Activated naive CD4-positive, alpha-beta T cell treated with Interleukin-2 at 50 U/mL for 16 hours (primary cell): Measurements from ENCODE around the gene SUGCT.

ENCODE experiments used
- DNase-seq: peaks from one replicate; pipeline ENCODE4 v3.0.0-alpha.2; 2020

The SUGCT gene

DNA sequence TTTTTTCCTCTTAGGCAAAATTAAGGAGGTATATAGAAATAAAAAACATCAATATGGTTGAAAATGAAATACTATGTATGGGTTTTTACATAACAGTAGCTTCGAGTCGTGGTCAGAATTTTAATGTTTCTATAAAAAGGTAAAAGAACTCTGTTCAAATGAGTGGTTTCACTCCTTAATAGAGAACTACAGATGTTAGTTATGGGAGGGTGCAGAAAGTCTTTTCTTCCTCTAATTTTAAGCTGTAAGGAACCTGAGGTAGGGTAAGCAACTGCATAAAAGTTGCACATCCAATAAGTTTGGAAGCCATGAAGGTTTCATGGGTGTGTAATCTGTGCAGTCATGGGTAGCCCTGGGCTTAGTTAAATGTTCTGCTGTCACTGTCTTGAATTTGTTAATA, 141.3 kb downstream of the SUGCT start:
- no peak for DNase-seq

DNA sequence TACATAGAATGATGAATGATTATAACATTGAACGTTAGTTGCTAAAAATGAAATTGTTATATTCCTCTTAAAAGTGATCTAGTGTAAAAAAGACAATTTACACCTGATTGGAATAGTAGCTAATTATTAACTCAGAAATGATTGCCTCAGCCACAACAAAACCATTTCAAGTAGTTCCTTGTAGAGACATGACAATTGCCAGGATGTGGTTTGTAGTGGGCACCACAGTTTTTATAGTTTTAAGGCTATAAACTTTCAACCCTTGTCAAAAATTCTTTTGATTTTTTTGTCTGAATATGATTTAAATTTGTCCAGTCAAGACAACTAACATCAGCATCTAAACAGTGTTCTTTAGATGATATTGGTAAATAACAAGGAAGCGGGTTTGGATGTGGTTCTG, 145.2 kb downstream of the SUGCT start:
- DNase-seq: no peak

- DNase-seq: no peak
Measured at GRCh38 chr7:40282858-40283257, 148.1 kb downstream of the SUGCT start.

- DNase-seq: no peak
Measured at GRCh38 chr7:40283391-40283790, 148.6 kb downstream of the SUGCT start.

GRCh38 chr7:40288827-40289226, 154.0 kb downstream of the SUGCT start:
- DNase-seq: no peak

DNA sequence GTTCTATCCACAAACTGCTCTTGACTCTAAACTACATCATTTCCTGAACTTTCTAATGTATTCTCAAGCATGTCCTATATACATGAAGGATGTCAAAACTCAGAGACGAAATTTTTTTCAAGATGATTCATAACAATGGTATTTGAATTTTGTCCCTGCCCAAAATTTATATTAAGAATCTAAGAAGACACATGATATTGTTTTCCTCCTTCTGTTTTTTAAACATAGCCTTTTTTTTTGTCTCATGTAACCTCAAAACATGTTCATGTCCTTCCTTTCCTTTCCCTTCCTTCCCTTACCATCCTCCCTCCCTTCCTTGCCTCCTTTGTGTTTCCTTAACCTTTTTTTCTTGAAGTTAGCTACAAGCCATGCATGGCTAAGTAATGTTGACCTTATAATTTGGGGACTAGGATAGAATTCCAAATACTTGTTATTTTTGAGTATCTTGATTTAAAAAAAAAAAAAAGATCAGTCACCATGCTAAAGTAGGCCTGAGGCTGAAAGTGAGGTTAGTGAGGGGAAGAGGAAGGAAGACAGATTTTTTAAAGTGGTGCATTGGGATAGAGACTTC, 163.0 kb downstream of the SUGCT start:
- DNase-seq: no peak

DNA sequence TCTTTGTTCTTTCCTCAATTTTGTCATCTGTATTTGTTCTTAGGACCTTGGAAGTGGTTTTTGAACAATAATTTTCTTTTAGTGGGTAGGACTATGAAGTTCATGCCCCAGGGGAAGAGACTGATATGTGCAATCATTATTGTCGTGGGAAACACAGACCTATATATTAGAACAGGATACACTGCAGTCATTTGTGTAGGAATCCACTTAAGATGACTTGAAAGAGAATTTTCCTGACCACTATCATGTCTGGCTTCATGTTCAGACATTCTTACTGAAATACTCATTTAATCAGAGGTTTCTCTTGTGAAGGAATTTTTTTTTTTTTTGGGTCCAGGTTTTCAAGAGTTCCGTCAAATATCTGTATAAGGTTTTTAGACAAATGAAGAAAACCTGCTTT, 163.6 kb downstream of the SUGCT start:
- no peak for DNase-seq

DNA sequence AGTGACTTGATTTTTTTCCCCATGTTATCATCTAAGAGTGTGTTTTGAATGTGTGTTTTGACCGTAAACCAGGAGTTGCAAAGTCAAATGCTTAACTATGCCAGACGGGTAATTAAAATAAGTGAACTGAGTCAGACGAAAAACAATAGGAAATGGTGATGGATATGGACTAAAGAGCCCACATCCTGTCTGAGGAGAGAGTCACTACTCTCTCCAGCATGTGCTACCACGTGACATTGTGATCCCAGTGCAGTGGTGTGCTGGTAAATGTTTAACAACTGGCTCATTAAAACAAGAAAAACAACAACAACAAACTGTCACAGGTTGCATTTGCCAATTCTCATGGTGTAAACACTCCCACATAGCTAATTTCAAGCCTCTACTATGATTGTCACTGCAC, 164.3 kb downstream of the SUGCT start:
- DNase-seq: no peak

- DNase-seq: no peak
Measured at GRCh38 chr7:40300146-40300670, 165.4 kb downstream of the SUGCT start.

- no peak for DNase-seq
Measured at GRCh38 chr7:40301486-40302068, 166.8 kb downstream of the SUGCT start.

DNA sequence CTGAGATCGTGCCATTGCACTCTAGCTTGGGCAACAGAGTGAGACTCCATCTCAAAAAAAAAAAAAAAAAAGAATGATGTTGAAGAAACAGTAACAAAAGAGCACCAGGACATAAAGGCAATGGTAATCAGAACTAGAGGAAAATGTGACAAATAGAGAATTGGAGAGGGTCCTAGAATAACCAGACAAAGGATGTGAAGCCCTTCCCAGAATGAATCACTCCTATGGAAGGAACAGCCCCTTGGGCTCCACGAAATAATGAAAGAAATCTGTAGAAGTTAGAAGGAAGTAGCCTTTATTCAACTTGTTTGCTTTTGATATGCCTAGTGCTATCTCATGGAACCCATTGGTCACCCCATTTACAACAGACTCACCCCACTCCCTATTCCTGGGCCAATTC, 169.2 kb downstream of the SUGCT start:
- DNase-seq: no peak

DNA sequence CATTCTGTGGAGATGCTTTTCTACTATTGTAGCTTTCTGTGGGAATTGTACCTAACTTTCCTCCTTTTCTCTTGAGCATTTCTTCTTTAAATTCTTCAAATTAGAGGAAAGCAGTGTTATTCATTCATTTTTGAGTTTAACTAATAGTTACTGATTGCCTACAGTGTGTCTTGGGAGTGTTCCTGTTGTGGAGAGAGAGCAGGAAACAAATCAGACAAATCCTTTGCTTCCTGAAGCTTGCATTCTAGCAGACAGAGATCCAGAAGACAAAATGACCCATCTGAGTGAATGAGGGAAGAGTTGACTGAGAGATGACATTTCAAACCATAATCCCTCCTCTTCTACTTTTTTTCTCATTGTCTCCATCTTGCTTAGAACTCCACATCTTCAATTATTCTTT, 170.4 kb downstream of the SUGCT start:
- DNase-seq: no peak

- DNase-seq: no peak
Measured at GRCh38 chr7:40306025-40306424, 171.2 kb downstream of the SUGCT start.

DNA sequence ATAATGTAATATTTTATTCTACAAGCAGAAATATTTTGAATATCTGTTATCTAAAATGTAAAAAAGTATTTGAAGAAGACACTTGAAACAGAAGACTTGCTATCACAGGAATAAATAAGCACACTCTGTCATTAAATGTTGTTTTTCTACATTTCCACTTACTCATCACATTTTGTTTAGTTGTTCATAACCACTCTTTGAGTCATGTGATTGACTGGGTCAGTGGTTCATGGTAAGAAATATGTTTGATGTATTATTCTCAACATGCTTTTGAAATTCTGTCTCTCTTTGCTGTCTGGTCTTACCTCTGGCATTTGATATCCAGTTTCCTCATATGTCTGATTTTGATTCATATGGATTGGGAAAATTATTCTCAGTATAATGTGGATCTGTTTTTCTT, 171.8 kb downstream of the SUGCT start:
- DNase-seq: no peak

GRCh38 chr7:40310258-40310657, 175.5 kb downstream of the SUGCT start:
- no peak for DNase-seq

- no peak for DNase-seq
Measured at GRCh38 chr7:40311307-40311706, 176.5 kb downstream of the SUGCT start.

DNA sequence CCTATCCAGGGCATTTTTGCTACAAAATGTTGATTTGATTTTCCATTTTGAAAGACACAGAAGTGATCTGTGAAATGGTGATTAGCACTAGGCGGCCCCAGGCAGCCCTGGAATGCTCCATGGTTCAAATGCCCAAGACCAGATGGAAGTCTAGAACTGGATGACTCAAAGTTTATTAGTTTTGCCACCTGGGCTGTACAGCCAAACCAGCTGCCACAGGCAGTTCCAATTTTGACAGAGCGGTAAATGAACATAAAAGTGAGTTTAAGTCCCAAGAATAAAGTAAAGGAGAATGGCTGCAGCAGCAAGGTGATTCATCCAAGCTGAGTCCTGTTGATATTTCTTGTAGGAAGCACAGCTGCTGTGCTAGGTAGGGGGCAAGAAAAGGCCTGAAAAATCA, 180.5 kb downstream of the SUGCT start:
- DNase-seq: no peak

DNA sequence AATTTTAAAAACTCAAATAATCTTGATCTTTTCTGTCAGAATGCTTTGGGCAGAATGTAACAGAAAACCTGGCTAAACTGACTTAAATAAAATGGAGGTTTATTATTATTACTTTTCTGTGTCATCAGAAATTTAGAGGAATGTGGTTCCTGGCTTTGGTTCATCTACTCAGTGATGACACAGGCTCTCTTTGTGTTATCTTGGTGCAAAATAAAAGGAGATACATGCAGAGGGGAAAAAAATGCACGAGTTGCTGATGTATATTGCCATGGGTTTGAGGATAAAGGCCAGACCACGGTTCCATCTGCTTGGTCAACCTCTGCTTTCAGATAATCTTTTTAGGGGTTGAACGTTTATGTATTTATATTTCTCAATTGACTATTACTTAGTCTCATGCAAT, 181.4 kb downstream of the SUGCT start:
- no peak for DNase-seq

DNA sequence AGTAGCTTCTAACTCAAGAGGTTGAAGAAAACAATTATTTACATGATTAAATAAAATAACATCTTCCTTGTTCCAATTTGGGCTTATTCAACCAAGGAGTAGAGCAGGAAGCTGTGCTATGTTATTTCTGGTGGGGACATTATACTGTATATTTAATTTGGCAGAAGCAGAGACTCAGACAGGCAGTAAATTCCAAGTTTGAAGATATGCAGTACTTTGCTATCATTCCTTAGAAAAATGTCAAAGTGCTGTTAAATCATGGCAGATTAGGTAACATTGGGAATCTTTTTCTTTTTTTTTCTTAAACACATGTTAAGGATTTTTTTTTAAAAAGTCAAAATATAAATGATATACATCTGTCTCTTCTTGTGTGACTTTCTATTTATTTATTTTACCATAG, 190.1 kb downstream of the SUGCT start:
- DNase-seq: no peak

DNA sequence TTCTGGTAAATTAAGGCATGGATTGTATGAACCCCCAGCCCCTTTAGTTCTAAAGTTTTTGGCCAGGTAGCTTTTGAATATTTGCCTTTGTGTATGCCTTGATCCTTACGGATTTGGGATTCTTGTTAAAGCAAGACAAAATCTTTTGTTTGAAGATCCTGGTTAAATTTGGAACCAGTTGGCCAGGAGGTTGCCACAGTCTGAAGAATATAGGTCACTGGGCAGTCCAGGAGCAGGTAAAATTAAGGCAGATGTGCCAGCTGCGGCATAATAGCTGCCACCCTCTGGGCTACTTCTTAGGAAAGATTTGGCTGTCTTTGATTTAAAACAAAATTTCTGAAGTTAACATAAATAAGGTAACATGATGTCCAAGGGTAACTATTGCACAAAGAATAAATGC, 192.3 kb downstream of the SUGCT start:
- DNase-seq: no peak

- no peak for DNase-seq
Measured at GRCh38 chr7:40327873-40328272, 193.1 kb downstream of the SUGCT start.

DNA sequence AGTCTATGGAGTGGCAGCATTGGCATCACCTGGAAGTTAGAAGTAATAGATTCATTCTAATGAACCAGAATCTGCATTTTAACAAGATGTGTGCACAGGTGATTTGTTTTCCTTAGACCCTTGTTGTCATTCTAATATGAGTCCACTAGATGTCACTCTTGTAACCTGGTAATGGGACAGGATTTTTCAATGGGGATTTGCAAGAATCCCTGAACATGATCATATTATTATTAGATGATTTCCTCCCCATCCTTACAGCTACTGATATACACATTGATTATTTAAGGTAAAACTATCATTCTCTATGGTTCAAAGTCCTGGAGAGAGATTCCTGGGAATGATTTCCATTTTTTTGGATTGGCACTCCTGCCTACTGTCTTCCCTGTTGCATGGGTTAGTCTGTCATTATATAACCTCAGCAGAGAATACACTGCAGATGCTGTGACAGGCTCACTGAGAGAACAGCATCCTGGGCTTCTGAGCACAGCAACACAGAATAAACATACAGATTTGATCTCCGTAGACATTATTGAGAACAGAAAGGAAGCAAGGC, 194.9 kb downstream of the SUGCT start:
- DNase-seq: no peak

- DNase-seq: no peak
Measured at GRCh38 chr7:40330408-40330807, 195.6 kb downstream of the SUGCT start.

GRCh38 chr7:40331915-40332314, 197.1 kb downstream of the SUGCT start:
- no peak for DNase-seq

GRCh38 chr7:40332516-40332915, 197.7 kb downstream of the SUGCT start:
- no peak for DNase-seq
